Measurements from ENCODE around the gene PIGH.

Gene PIGH

GRCh38 chr14:67574806-67575205 lies 25.3 kb downstream of the PIGH start:
- no peak for DNase-seq

GRCh38 chr14:67574156-67574555 lies 25.9 kb downstream of the PIGH start:
- no peak for DNase-seq

- DNase-seq: no peak
These were observed 26.6 kb downstream of the PIGH start for GRCh38 chr14:67573228-67574010.

- DNase-seq: no peak
These were observed 27.5 kb downstream of the PIGH start for GRCh38 chr14:67572608-67573007.

GRCh38 chr14:67571991-67572323 lies 28.1 kb downstream of the PIGH start:
- no peak for DNase-seq

GRCh38 chr14:67571275-67571990 lies 28.6 kb downstream of the PIGH start:
- DNase-seq: peak; percentile 54

- no peak for DNase-seq
These were observed 29.6 kb downstream of the PIGH start for GRCh38 chr14:67570453-67570852.

- DNase-seq: no peak
These were observed 30.3 kb downstream of the PIGH start for GRCh38 chr14:67569651-67570290.

- no peak for DNase-seq
These were observed 30.9 kb downstream of the PIGH start for GRCh38 chr14:67569011-67569650.

GRCh38 chr14:67567654-67568053 lies 32.4 kb downstream of the PIGH start:
- DNase-seq: no peak

GRCh38 chr14:67566908-67567307 lies 33.2 kb downstream of the PIGH start:
- no peak for DNase-seq

GRCh38 chr14:67564236-67564635 lies 35.8 kb downstream of the PIGH start:
- DNase-seq: no peak

- DNase-seq: no peak
These were observed 37.3 kb downstream of the PIGH start for GRCh38 chr14:67562776-67563150.

GRCh38 chr14:67562025-67562775 lies 37.9 kb downstream of the PIGH start:
- DNase-seq: no peak

- no peak for DNase-seq
These were observed 40.4 kb downstream of the PIGH start for GRCh38 chr14:67559639-67560038.

GRCh38 chr14:67557656-67558055 lies 42.4 kb downstream of the PIGH start:
- DNase-seq: no peak

GRCh38 chr14:67557118-67557517 lies 43.0 kb downstream of the PIGH start:
- no peak for DNase-seq

- DNase-seq: no peak
These were observed 43.4 kb downstream of the PIGH start for GRCh38 chr14:67556671-67557070.

GRCh38 chr14:67555518-67556090 lies 44.5 kb downstream of the PIGH start:
- no peak for DNase-seq

- DNase-seq: no peak
These were observed 45.7 kb downstream of the PIGH start for GRCh38 chr14:67554341-67554740.

- DNase-seq: no peak
These were observed 46.5 kb downstream of the PIGH start for GRCh38 chr14:67553547-67553946.

- DNase-seq: no peak
These were observed 48.1 kb downstream of the PIGH start for GRCh38 chr14:67551940-67552339.

Measured in central memory CD4-positive, alpha-beta T cell (primary cell).